HEK293T (cell line): ENCODE data around the gene CCKAR.

Experiments
- ELF4 ChIP-seq: fragments of 450-650 bp; IDR thresholded peaks from 2 replicates; pipeline ENCODE4 v1.6.1; 2017; ENCODE audit warnings: antibody characterized with exemption
- FOXM1 ChIP-seq: fragments of 450-650 bp; IDR thresholded peaks from 2 replicates; pipeline ENCODE4 v1.6.1; 2017; ENCODE audit warnings: mild to moderate bottlenecking, borderline replicate concordance
- LEF1 ChIP-seq: fragments of 450-650 bp; IDR thresholded peaks from 2 replicates; pipeline ENCODE4 v1.6.1; 2017; ENCODE audit warnings: mild to moderate bottlenecking, borderline replicate concordance
- SUZ12 ChIP-seq: fragments of 450-650 bp; IDR thresholded peaks from 2 replicates; pipeline ENCODE4 v1.6.1; 2016; ENCODE audit warnings: mild to moderate bottlenecking

DNA sequence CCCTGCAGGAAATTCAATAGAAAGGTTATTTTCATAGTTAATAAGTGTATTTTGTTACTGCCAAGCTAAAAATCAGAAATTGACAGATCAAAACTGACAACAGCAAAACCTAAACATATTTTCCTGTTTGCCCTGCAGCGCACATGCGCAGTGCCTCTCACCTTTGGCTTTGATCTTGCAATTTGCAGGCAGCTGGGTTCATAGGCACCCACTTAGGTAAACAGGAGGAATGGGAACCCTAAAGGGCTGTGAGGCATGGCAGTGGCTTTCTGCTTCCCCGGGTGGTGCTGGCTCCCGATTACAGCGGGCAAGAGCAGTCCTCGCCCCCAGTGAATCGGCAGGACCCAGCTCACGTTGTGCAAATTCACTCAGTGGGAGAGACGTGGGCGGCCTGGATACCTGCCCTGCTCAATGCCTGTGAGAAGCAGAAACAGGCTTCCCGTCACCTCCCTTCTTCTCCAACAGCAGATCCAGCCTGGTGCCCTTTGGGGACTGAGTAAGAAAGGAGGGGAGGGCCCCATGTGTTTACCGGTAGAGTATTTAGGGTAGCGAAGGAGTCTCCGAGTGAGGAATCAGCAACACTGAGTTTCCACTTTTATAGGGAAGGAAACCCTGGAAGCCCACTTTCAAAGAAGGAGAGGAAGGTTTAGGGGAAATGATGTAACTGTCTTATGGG, 25.7 kb downstream of the CCKAR start:
- TF ChIP-seq SUZ12, result no peak
- TF ChIP-seq LEF1, result no peak
- no peak for TF ChIP-seq FOXM1
- TF ChIP-seq ELF4, result no peak
